ENCODE results near the gene CLP1.
"Not testable (repeated sequence)": the region's sequence is repeated elsewhere in the genome, so short reads cannot be mapped to it uniquely, and the experiment has no call there.

The CLP1 gene

DNA sequence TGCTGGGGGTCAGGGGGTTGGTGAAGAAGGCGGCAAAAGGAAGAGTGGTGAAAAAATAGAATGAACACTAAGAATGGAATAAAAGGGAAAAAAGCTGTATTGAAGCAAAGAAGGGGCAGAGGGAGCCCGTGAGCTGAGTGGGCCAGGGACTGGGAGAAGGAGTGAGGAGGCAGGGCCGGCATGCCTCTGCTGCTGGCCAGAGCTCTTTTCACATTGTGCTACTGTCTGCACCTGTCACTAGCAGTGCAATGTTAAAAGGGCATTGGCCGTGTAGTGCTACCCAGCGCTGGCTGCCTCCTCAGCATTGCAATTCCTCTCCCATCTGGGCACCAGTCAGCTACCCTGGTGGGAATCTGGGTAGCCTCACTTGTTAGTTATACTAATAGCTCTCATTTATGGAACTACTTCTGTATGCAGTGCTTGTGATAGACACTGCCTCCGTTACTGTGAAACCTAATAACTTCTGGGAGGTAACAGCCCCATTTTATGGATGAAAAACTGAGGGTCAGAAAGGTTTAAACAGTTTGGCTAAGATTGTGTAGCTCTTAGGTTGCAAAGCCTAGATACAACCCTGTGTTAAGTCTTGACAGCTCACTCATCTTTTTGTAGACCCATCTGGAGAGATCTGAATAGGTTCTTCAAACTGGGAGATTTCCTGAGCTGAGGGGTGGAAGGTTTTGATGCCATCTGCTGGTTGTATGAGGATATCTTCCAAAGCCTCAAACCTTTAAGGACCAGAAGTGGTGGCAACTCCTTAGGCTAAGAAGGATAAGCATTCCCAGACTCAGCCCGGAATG lies 16.4 kb upstream of the CLP1 start:
- no peak for DNase-seq (ENCODE audit: low read depth, low spot score)

- no peak for DNase-seq (ENCODE audit: low read depth, low spot score)
Measured at GRCh38 chr11:57643802-57644201, 13.8 kb upstream of the CLP1 start.

DNA sequence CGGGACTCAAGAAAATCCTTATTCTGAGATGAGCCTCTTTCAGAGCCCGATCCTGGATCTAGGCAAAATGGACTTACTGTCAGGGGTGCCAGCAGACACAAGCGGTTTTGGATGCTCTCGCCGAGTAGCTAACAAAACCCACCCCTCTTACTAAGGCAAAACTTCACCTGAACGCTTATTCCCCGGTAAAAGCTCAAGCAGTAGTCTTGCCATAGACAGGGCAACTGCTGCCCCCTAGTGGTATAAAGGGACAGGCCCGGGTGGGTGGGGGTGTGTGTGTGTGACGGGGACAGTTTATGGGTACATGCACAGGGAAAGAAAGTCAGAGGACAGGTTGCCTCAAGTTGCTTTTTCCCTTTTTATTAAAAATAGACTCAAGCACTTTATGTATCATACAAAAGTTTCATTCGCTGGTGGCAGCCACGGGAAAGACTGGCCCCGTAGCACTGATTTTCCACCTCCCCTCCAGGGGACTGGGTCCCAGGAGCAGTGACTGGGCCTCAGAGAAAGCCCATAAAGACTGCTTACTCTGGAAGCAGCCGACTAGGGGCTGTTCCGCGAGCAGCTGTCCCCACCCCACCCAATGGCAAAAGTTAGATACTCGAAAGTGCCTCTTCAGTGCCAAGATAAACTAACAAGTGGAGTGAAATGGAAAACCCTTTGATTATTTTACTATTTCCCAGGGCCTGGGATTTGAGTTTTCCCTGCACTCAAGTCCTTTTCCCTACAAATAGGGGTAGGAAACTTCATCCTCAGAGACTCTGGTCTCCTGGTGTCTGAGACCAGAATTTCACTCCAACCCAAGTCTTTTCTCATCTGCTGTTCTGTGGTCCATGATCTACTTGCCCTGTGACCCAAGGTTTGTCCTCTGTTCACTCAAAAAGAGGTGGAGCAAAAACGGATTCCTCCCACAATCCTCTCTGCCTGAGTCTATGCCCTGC lies 12.5 kb upstream of the CLP1 start:
- peak; percentile 79 for DNase-seq (ENCODE audit: low read depth, low spot score)

DNA sequence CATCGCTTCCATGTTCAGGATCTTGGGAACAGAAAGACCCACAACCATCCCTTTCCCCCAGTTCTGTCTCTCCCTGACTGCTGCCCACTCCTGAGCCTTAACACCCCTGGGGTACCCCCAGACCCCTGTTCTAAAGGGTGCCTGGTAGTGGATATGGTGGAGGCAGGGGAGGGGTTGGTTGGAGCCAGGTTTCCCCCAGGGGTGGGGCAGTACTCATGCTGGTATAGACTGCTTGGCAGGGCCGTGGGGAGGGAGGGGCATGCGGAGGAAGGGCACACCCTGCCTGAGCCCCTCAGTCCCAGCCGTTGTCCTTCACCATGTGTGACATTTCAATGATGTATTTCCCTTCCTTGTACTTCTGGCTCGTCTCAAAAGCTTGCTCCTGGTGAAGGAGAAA lies 11.9 kb upstream of the CLP1 start:
- no peak for DNase-seq (ENCODE audit: low read depth, low spot score)

DNA sequence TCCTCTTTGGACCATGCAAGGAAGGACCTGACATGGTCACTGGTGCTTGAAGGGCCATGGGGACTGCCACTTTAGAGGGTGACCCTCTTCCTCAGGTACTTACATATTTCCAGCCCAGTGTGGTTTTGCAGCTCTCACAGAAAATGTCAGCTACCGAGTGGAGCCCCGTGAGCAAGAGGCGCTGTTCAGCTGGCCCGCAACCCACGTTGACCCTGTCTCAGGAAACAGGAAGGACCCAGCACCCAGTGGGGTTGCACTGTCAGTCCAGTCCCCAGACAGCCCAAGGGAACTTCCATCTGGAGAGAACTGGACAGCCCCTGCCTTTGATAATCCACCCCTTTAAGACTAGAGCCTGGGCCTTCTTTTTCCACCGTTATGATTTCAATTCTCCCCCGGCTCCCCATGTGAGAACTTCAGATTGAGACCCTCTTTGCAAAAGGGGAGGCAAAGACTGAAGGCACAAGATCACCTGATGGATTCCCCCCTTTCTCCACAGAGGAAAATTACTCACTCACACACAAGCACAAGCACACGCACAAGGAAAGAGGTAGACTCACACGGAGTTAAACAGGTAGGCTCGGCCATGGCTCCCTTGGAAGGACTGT lies 11.3 kb upstream of the CLP1 start:
- no peak for DNase-seq (ENCODE audit: low read depth, low spot score)

GRCh38 chr11:57646799-57647303 lies 10.7 kb upstream of the CLP1 start:
- no peak for DNase-seq (ENCODE audit: low read depth, low spot score)

DNA sequence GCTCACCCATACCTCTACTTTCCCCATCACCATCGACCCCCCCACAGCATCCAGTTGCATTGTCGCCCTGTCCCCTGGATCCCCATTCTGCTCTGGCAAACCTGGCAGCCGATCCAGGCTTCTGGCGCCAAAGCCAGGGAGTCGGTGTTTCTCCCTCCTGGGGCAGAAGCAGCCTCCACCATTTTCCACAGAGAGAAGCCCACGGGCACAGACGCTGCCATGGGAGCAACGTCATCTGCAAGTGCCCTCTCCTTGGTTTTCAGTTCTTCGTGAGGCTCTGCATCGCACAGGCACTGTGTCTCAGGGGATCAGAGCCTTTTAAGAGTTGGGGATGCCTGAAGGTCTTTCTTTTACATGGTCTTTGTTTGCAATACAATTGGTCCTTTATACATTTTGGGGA lies 10.2 kb upstream of the CLP1 start:
- DNase-seq (ENCODE audit: low read depth, low spot score): no peak

DNA sequence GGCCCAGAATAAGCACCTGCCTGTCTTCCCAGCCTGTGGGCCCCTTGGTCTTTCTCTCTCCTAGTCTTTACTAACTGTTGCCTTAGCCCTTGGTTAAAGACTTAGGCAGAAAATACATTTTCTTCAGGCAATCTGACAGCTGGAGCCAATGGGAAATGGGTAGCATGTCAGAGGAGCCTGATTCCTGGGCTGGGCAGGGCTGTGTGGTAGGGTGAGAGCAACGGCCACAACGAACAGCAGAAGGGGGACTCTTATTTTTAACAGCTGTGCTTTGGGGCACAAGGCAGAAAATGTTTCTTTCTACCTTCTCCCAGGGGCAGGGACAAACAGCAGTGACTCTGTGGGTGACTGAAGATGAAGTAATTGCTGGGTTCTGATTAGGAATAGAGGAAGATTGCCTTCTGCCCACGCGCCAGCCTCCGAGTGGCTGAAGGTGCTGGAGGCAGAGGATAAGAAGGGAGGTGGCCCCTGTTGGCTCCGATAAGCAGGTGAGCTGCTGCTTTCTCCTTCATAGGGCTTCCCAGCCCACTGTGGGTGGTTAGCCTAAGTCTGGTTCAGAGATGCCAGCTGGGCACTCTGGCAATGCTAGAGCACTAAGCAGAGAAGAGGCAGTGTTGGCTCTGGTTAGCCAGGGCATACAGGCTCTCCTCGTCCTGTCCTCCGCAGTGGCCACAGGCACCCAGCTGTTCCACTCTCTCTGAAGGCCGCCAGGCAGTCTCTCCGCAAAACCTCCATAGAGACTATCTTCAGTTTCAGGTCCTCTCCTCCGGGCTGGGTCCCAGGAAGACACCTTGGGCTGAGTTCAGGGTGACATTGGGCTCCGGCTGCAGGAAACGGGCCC lies 9.4 kb upstream of the CLP1 start:
- no peak for DNase-seq (ENCODE audit: low read depth, low spot score)

GRCh38 chr11:57648801-57649735 lies 8.5 kb upstream of the CLP1 start:
- DNase-seq (ENCODE audit: low read depth, low spot score): no peak

DNA sequence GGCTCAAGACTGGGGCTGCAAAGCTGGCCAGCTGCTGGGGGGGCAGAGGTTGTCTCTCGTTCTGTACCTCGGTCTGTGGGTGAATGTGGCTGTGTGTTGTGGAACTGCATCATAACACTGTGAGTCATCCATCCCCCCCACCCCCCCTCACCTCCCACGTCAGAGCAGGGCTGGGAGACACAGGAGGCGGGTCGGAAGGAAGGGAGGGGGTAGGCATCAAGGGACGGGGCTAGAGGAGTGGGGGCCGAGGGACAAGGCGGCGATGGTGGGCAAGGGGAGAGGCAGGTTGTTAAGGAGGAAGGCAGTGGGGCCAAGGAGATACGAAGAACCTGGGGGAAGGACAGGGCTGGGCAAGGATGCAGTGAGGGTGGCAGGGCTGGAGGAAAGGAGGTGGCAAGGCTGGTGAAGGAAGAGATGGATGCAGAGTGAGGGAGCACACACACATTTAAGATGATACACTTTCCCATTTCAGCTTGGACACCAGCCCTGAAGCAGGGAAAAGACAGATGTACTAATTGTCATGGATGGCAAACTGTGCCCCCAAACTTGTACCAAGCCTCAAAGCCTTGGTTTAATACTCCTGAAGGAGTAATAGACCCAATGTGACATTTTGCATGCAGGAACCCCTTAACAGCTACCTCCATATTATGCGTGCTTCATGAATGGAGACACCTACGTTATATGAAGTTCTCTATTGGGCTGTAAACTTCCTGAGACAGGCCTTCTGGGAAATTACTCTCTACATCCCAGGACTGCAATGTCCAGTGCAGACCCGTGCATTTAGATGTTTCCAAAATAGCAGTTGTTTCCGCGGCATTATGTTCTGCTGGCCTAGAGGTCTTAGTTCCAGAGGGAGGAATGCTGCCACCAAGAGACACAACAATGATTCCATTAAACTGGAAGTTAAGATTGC lies 7.5 kb upstream of the CLP1 start, which contains the start of gene YPEL4:
TSS of gene YPEL4 (minus strand) at position 87 of the 913 bp plus-strand sequence. CDS start 2,805 bp downstream, outside the sequence.
- peak; percentile 34 for DNase-seq (ENCODE audit: low read depth, low spot score)

- DNase-seq (ENCODE audit: low read depth, low spot score): no peak
Measured at GRCh38 chr11:57650739-57651090, 6.8 kb upstream of the CLP1 start.

- DNase-seq (ENCODE audit: low read depth, low spot score): no peak
Measured at GRCh38 chr11:57651408-57651807, 6.2 kb upstream of the CLP1 start.

- DNase-seq (ENCODE audit: low read depth, low spot score): not testable (repeated sequence)
Measured at GRCh38 chr11:57652230-57652629, 5.3 kb upstream of the CLP1 start.

- no peak for DNase-seq (ENCODE audit: low read depth, low spot score)
Measured at GRCh38 chr11:57652662-57653061, 4.9 kb upstream of the CLP1 start.

DNA sequence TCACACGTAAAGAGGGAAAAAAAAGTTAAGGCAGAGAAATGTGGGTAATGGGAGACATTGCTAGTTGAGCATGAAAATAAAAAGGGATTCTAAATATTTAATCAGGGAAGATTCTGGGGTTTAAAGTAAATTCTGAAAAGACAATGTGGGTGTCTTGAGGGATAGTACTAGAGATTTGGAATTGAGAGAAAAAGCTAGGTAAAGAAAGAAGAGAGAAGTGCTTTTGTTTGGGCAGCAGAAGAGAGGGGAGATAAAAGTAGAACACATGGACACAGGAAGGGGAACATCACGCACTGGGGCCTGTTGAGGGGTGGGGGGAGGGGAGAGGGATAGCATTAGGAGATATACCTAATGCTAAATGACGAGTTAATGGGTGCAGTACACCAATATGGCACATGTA lies 4.4 kb upstream of the CLP1 start:
- DNase-seq (ENCODE audit: low read depth, low spot score): no peak

- no peak for DNase-seq (ENCODE audit: low read depth, low spot score)
Measured at GRCh38 chr11:57656885-57657193, 723 bp upstream of the CLP1 start.

- DNase-seq (ENCODE audit: low read depth, low spot score): no peak
Measured at GRCh38 chr11:57658023-57658361, 430 bp downstream of the CLP1 start.

DNA sequence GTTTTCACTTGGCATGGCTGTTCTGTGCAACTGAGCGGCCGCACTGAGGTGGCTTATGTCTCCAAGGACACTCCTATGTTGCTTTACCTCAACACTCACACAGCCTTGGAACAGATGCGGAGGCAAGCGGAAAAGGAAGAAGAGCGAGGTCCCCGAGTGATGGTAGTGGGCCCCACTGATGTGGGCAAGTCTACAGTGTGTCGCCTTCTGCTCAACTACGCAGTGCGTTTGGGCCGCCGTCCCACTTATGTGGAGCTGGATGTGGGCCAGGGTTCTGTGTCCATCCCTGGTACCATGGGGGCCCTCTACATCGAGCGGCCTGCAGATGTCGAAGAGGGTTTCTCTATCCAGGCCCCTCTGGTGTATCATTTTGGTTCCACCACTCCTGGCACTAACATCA lies 2.1 kb downstream of the CLP1 start:
- DNase-seq (ENCODE audit: low read depth, low spot score): no peak

DNA sequence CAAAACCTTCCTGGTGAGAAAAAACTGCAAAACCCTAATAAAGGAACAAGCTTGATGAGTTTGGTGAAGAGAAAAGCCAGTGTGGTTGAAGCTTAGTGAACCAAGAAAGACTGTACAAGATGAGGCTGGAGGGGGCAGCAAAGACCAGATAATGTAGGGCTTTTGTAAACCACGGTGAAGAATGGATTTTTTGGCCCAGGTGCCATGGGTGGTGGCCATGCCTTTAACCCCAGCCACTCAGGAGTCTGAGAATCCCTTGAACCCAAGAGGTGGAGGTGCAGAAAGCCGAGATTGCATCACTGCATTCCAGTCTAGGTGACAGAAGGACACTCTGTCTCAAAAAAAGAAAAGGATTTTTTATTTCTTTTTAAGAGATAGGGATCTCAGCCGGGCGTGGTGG lies 5.3 kb downstream of the CLP1 start:
- DNase-seq (ENCODE audit: low read depth, low spot score): no peak
